ENCODE results near the gene CARD10.

Gene CARD10

DNA sequence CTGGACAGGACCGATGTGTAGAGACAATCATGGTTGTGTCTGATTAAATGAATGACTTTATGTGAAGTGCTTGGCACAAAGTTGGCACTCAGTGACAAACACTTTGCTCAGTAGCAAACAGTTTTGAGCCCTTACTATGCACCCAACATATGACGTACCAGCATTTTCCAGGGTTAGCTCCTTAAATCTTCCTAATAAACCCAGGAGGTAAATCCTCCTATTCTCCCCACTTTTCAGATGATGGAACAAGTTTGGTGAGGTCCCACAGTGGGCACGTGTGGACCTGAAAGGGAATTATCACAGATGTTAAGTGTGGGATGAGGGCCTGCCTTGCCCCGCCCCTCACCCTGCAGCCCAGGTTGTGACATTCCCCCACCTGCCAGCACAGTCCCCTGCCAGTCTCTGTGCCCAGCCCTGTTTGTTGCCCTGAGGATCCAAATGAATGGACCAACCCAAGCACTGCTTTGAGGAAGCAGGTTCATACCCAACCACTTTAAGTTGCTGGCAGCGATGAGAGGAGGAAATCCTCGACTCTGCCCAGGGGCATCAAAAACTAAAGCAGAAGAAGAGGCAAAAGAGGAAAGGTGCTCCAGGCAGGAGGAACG lies 6.6 kb upstream of the CARD10 start:
- Histone ChIP-seq H3K4me3 (ENCODE audit: low read length) (no peak overlapping the region), H3K9me3 (ENCODE audit: control insufficient read depth, insufficient read depth, low read length) (no peaks in the 10 kb centered on the region), H3K36me3 (ENCODE audit: control insufficient read depth, insufficient read depth, low read length) (no peaks in the 10 kb centered on the region), H3K27me3 (ENCODE audit: control insufficient read depth, insufficient read depth, low read length) (no peaks in the 10 kb centered on the region), H3K27ac (ENCODE audit: low read length) (no peak overlapping the region), H3K4me1 (ENCODE audit: control insufficient read depth, insufficient read depth, low read length) (no peaks in the 10 kb centered on the region)
- no peak for DNase-seq (ENCODE audit: low read depth, low spot score)
- WGBS (ENCODE audit: insufficient coverage, insufficient read length): no CpG with 5 or more reads among the region's 7 CpGs

GRCh38 chr22:37525073-37525745 lies 6.0 kb upstream of the CARD10 start:
- Histone ChIP-seq H3K27me3 (ENCODE audit: control insufficient read depth, insufficient read depth, low read length) (no peaks in the 10 kb centered on the region), H3K27ac (ENCODE audit: low read length) (no peak overlapping the region), H3K36me3 (ENCODE audit: control insufficient read depth, insufficient read depth, low read length) (no peaks in the 10 kb centered on the region), H3K9me3 (ENCODE audit: control insufficient read depth, insufficient read depth, low read length) (no peaks in the 10 kb centered on the region), H3K4me3 (ENCODE audit: low read length) (no peak overlapping the region), H3K4me1 (ENCODE audit: control insufficient read depth, insufficient read depth, low read length) (no peaks in the 10 kb centered on the region)
- DNase-seq (ENCODE audit: low read depth, low spot score): no peak
- no CpG with 5 or more reads among the region's 10 CpGs for WGBS (ENCODE audit: insufficient coverage, insufficient read length)

DNA sequence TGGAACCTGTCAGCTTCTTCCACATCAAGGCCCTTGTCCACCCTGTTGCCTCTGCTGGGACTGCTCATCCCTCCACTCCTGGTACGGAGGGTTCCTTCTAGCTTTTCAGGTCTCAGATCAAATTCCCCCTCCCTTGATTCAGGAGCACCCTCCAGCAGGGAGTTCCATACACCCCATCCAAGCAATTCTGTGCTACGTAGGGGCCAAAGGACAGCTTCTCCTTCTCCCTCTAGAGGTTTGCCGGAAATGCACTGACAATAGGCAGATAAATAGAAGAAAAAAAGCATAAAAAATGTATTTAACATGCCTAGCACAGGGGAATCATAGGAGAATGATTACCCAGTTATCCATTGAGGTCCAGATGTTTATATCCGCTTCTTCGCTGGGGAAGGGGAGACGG lies 3.3 kb upstream of the CARD10 start:
- no peak overlapping the region for H3K27ac ChIP-seq (ENCODE audit: low read length)
- peaks cover 4% of the 10 kb centered on the region; the same call in 1 of the 2 replicates for H3K27me3 ChIP-seq (ENCODE audit: control insufficient read depth, insufficient read depth, low read length)
- no peaks in the 10 kb centered on the region; the same call in 1 of the 2 replicates for H3K36me3 ChIP-seq (ENCODE audit: control insufficient read depth, insufficient read depth, low read length)
- H3K9me3 ChIP-seq (ENCODE audit: control insufficient read depth, insufficient read depth, low read length): no peaks in the 10 kb centered on the region
- no CpG with 5 or more reads among the region's 6 CpGs for WGBS (ENCODE audit: insufficient coverage, insufficient read length)
- peaks cover 6% of the 10 kb centered on the region for H3K4me1 ChIP-seq (ENCODE audit: control insufficient read depth, insufficient read depth, low read length)
- no peak for DNase-seq (ENCODE audit: low read depth, low spot score)
- H3K4me3 ChIP-seq (ENCODE audit: low read length): no peak overlapping the region

DNA sequence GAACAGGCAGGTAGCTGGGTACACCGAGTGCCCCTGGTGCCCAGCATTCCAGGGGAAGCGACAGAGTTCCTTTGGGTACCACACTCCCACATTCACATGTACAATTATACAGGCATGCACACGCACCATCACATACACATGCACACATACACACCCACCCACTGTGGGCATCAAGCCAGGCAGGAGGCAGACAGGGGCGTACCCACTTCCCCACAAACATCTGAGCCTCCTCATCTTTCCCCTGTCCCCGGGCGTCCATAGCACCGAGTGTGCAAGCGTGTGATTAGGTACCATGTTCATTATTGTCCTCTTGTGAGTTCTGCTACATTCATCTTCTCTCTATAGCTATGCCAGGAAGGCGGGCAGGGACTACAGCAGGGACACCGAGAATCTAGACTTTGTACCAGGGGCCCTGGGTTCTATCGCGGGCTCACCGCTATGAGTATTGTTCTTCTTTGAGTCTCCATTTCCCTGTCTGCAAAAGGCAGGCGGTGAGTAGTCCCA lies 2.1 kb upstream of the CARD10 start:
- Histone ChIP-seq H3K4me1 (ENCODE audit: control insufficient read depth, insufficient read depth, low read length) (peaks cover 6% of the 10 kb centered on the region), H3K36me3 (ENCODE audit: control insufficient read depth, insufficient read depth, low read length) (no peaks in the 10 kb centered on the region; the same call in 1 of the 2 replicates), H3K4me3 (ENCODE audit: low read length) (no peak overlapping the region), H3K27ac (ENCODE audit: low read length) (no peak overlapping the region), H3K27me3 (ENCODE audit: control insufficient read depth, insufficient read depth, low read length) (peaks cover 4% of the 10 kb centered on the region; the same call in 1 of the 2 replicates), H3K9me3 (ENCODE audit: control insufficient read depth, insufficient read depth, low read length) (no peaks in the 10 kb centered on the region)
- no peak for DNase-seq (ENCODE audit: low read depth, low spot score)
- no CpG with 5 or more reads among the region's 14 CpGs for WGBS (ENCODE audit: insufficient coverage, insufficient read length)

DNA sequence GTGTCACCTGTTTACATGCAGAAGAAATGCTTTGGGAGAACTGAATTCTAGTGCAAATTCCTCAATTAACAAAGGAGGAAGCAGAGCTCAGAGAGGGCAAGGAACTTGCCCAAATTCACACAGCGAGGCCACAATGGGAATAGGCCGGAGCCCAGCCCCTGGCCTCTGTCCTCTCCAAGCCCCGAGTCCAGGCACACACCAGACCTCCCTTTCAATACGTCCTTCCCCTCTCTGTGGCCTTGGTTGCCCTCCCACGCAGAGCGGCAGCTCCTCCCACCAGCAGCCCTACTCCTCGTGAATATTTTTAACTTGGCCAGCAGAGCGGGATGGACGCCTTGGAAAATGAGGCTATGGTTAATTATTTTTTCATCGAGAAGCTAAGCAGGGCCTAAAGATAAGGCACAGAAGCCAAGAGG lies 1.6 kb upstream of the CARD10 start:
- Histone ChIP-seq H3K4me3 (ENCODE audit: low read length) (no peak overlapping the region), H3K27ac (ENCODE audit: low read length) (no peak overlapping the region), H3K27me3 (ENCODE audit: control insufficient read depth, insufficient read depth, low read length) (peaks cover 4% of the 10 kb centered on the region; the same call in 1 of the 2 replicates), H3K9me3 (ENCODE audit: control insufficient read depth, insufficient read depth, low read length) (no peaks in the 10 kb centered on the region), H3K36me3 (ENCODE audit: control insufficient read depth, insufficient read depth, low read length) (no peaks in the 10 kb centered on the region; the same call in 1 of the 2 replicates), H3K4me1 (ENCODE audit: control insufficient read depth, insufficient read depth, low read length) (peaks cover 6% of the 10 kb centered on the region)
- no peak for DNase-seq (ENCODE audit: low read depth, low spot score)
- WGBS (ENCODE audit: insufficient coverage, insufficient read length): no CpG with 5 or more reads among the region's 10 CpGs

GRCh38 chr22:37518509-37519267 lies 527 bp downstream of the CARD10 start:
- no CpG with 5 or more reads among the region's 63 CpGs for WGBS (ENCODE audit: insufficient coverage, insufficient read length)
- H3K4me3 ChIP-seq (ENCODE audit: low read length): peak overlapping the region; percentile 60

GRCh38 chr22:37517826-37518450 lies 1.3 kb downstream of the CARD10 start:
- DNase-seq (ENCODE audit: low read depth, low spot score): no peak
- WGBS (ENCODE audit: insufficient coverage, insufficient read length): no CpG with 5 or more reads among the region's 15 CpGs

More at GRCh38 chr22:37518509-37519267, 527 bp downstream of the CARD10 start:
- Histone ChIP-seq H3K27ac (ENCODE audit: low read length) (no peak overlapping the region), H3K4me1 (ENCODE audit: control insufficient read depth, insufficient read depth, low read length) (peaks cover 6% of the 10 kb centered on the region), H3K36me3 (ENCODE audit: control insufficient read depth, insufficient read depth, low read length) (no peaks in the 10 kb centered on the region; the same call in 1 of the 2 replicates), H3K9me3 (ENCODE audit: control insufficient read depth, insufficient read depth, low read length) (no peaks in the 10 kb centered on the region), H3K27me3 (ENCODE audit: control insufficient read depth, insufficient read depth, low read length) (peaks cover 4% of the 10 kb centered on the region; the same call in 1 of the 2 replicates)
- no peak for DNase-seq (ENCODE audit: low read depth, low spot score)

GRCh38 chr22:37516456-37516855 lies 2.8 kb downstream of the CARD10 start:
- Histone ChIP-seq H3K27ac (ENCODE audit: low read length) (no peak overlapping the region), H3K4me1 (ENCODE audit: control insufficient read depth, insufficient read depth, low read length) (peaks cover 6% of the 10 kb centered on the region), H3K36me3 (ENCODE audit: control insufficient read depth, insufficient read depth, low read length) (no peaks in the 10 kb centered on the region; the same call in 1 of the 2 replicates), H3K9me3 (ENCODE audit: control insufficient read depth, insufficient read depth, low read length) (no peaks in the 10 kb centered on the region), H3K27me3 (ENCODE audit: control insufficient read depth, insufficient read depth, low read length) (peaks cover 4% of the 10 kb centered on the region; the same call in 1 of the 2 replicates), H3K4me3 (ENCODE audit: low read length) (no peak overlapping the region)
- DNase-seq (ENCODE audit: low read depth, low spot score): no peak
- no CpG with 5 or more reads among the region's 1 CpG for WGBS (ENCODE audit: insufficient coverage, insufficient read length)

More at GRCh38 chr22:37517826-37518450, 1.3 kb downstream of the CARD10 start:
- Histone ChIP-seq H3K27me3 (ENCODE audit: control insufficient read depth, insufficient read depth, low read length) (peaks cover 4% of the 10 kb centered on the region; the same call in 1 of the 2 replicates), H3K4me3 (ENCODE audit: low read length) (no peak overlapping the region), H3K4me1 (ENCODE audit: control insufficient read depth, insufficient read depth, low read length) (peaks cover 6% of the 10 kb centered on the region), H3K36me3 (ENCODE audit: control insufficient read depth, insufficient read depth, low read length) (no peaks in the 10 kb centered on the region; the same call in 1 of the 2 replicates), H3K27ac (ENCODE audit: low read length) (no peak overlapping the region), H3K9me3 (ENCODE audit: control insufficient read depth, insufficient read depth, low read length) (no peaks in the 10 kb centered on the region)

- Histone ChIP-seq H3K36me3 (ENCODE audit: control insufficient read depth, insufficient read depth, low read length) (no peaks in the 10 kb centered on the region; the same call in 1 of the 2 replicates), H3K27ac (ENCODE audit: low read length) (no peak overlapping the region), H3K27me3 (ENCODE audit: control insufficient read depth, insufficient read depth, low read length) (peaks cover 4% of the 10 kb centered on the region; the same call in 1 of the 2 replicates), H3K4me3 (ENCODE audit: low read length) (no peak overlapping the region), H3K9me3 (ENCODE audit: control insufficient read depth, insufficient read depth, low read length) (no peaks in the 10 kb centered on the region), H3K4me1 (ENCODE audit: control insufficient read depth, insufficient read depth, low read length) (peaks cover 6% of the 10 kb centered on the region)
- whole genome bisulfite sequencing (ENCODE audit: insufficient coverage, insufficient read length): no CpG with 5 or more reads among the region's 23 CpGs
- no peak for DNase-seq (ENCODE audit: low read depth, low spot score)
Observed at GRCh38 chr22:37515901-37516300, 3.3 kb downstream of the CARD10 start.

All from iPS DF 6.9 (cell line).